Type B pancreatic cell (in vitro differentiated cells): ENCODE data around the gene IL21R. TPM values are rescaled to one million over a fixed set of nuclear protein-coding genes. Genes with fewer than 3 reads are reported as not detected.

Source experiments
- DNase-seq: peaks from one replicate; pipeline ENCODE4 v3.0.0; 2021; ENCODE audit warnings: mixed read lengths; ENCODE audit not compliant: unreplicated experiment; ENCODE audit errors: extremely low spot score
- H3K27ac Mint-ChIP-seq: 2 replicates; pipeline ENCODE4 v1.8.0; 2021; ENCODE audit warnings: mild to moderate bottlenecking, mixed read lengths
- H3K27me3 Mint-ChIP-seq: 2 replicates; pipeline ENCODE4 v1.8.0; 2021; ENCODE audit warnings: mixed read lengths
- H3K36me3 Mint-ChIP-seq: 2 replicates; pipeline ENCODE4 v1.8.0; 2021; ENCODE audit warnings: mixed read lengths
- H3K4me1 Mint-ChIP-seq: one replicate; pipeline ENCODE4 v1.8.0; 2021; ENCODE audit warnings: mixed read lengths; ENCODE audit not compliant: unreplicated experiment
- H3K4me3 Mint-ChIP-seq: 2 replicates; pipeline ENCODE4 v1.8.0; 2021; ENCODE audit warnings: mild to moderate bottlenecking, mixed read lengths
- H3K9me3 Mint-ChIP-seq: 2 replicates; pipeline ENCODE4 v1.8.0; 2021; ENCODE audit warnings: mixed read lengths
- total RNA-seq: library from RNA; stranded (reverse); gene quantifications from 2 replicates; pipeline ENCODE4 v1.2.1, GENCODE V29; 2021; ENCODE audit warnings: low replicate concordance
- TF ChIP-seq, protein P1 (sequence below): fragments of 200-600 bp; sonication (generic); conservative IDR thresholded peaks from 2 replicates; pipeline ENCODE4 v1.5.0; 2021; ENCODE audit warnings: antibody characterized with exemption, mild to moderate bottlenecking

The IL21R gene
- total RNA-seq, 1 donor from 2014 or later: 0.29 TPM

DNA sequence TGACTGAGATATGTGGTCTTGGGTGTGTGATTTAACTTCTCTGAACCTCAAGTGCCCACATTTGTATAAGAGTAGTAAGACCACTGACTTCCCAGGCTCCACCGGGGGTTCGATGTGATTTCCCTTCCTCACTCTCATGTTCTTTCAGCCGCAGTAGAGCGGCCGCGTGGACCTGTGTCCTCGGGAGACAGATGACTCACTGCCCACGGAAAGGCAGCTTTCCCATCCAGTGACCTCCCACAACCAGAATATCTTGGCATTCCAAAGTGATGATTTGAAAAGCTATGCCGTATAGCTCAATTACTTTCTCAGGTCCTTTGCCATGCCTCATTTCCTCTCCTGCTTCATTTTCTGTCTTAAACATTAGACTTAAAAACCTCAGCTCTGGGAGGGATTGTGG is 73.6 kb downstream of the IL21R start:
- H3K27ac Mint-ChIP-seq: no peak overlapping the region
- no peak overlapping the region for H3K4me3 Mint-ChIP-seq
- no peaks in the 10 kb centered on the region for H3K27me3 Mint-ChIP-seq
- H3K9me3 Mint-ChIP-seq: no peaks in the 10 kb centered on the region
- H3K36me3 Mint-ChIP-seq: peaks cover 42% of the 10 kb centered on the region
- no peaks in the 10 kb centered on the region for H3K4me1 Mint-ChIP-seq
- no peak for DNase-seq
- TF ChIP-seq, protein P1, sequence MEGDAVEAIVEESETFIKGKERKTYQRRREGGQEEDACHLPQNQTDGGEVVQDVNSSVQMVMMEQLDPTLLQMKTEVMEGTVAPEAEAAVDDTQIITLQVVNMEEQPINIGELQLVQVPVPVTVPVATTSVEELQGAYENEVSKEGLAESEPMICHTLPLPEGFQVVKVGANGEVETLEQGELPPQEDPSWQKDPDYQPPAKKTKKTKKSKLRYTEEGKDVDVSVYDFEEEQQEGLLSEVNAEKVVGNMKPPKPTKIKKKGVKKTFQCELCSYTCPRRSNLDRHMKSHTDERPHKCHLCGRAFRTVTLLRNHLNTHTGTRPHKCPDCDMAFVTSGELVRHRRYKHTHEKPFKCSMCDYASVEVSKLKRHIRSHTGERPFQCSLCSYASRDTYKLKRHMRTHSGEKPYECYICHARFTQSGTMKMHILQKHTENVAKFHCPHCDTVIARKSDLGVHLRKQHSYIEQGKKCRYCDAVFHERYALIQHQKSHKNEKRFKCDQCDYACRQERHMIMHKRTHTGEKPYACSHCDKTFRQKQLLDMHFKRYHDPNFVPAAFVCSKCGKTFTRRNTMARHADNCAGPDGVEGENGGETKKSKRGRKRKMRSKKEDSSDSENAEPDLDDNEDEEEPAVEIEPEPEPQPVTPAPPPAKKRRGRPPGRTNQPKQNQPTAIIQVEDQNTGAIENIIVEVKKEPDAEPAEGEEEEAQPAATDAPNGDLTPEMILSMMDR: no peak

DNA sequence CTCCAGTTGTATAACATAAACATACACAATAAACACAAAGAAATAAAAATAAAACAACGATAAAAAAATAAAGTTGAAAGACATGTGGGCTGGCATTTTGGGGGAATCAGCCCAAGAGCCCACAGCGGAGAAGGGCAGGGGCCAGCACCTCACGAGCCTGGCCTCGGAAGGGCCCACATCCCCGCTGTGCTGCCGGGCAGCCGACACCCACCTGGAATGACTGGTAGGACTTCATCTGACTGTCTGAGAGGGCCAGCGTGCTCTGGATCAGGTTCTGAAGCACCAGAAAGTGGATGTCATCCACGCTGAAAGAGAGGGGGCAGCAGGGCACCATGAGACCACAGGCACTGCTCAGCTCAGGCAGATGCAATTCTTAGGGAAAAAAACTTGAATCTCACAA is 74.3 kb downstream of the IL21R start:
- TF ChIP-seq, protein P1: no peak
- no peak for DNase-seq
- Mint-ChIP-seq H3K9me3 (no peaks in the 10 kb centered on the region), H3K27me3 (no peaks in the 10 kb centered on the region), H3K36me3 (peaks cover 36% of the 10 kb centered on the region), H3K27ac (no peak overlapping the region), H3K4me3 (no peak overlapping the region), H3K4me1 (no peaks in the 10 kb centered on the region)

DNA sequence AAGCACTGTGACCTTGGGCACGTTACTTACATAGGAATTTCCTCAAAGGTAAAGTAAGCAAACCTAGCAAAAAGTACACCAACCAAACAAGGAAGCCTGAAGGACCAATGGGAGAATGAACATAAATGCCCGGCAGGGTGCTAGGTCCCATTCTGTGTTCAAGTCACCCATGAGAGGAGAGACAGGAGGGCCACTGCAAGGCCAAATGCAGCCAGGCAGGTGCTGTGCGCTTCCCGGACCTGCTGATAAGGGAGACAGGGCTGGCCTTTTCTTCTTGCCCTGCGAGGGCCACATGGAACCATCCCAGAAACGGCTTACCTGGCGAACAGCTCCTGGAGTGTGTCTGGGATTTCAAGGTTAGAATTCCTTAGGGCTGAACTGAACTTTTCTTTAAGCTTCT is 78.8 kb downstream of the IL21R start:
- TF ChIP-seq, protein P1: no peak
- Mint-ChIP-seq H3K4me3 (no peak overlapping the region), H3K27ac (no peak overlapping the region), H3K27me3 (no peaks in the 10 kb centered on the region), H3K36me3 (peaks cover 33% of the 10 kb centered on the region), H3K9me3 (no peaks in the 10 kb centered on the region), H3K4me1 (no peaks in the 10 kb centered on the region)
- no peak for DNase-seq

DNA sequence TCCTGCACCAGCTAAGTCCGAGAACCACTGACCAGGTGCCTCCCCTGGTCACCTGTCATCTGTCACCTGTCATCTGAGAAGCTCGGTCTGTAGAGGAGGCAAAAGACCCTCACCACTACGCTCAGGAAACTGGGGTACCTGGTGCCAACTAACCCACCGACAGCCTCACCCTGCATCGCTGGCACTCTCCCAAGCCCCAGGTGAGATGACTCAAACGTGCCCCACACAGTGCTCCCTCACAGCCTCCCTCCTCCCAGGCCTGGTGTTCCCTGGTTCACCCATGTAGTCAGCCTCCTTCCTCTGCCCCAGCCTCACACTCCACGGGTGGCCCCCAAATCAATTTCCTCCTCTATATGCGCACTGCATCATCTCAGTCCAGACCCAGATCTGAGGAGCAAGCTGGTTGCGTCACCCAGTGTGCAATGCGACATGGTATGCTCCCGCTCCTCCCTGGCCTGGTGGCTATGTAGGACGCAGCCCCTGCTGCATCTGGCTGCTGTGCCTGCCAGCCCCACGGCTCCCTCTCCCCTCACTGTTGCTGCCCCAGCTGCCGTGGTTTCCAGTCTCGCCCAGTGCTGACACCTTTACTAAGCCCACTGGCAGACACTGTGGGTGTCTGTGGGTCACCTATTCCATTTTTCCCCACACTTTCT is 79.4 kb downstream of the IL21R start:
- no peak for DNase-seq
- H3K4me1 Mint-ChIP-seq: peaks cover 2% of the 10 kb centered on the region
- TF ChIP-seq, protein P1: no peak
- no peak overlapping the region for H3K4me3 Mint-ChIP-seq
- H3K9me3 Mint-ChIP-seq: no peaks in the 10 kb centered on the region
- H3K36me3 Mint-ChIP-seq: peaks cover 32% of the 10 kb centered on the region
- H3K27me3 Mint-ChIP-seq: no peaks in the 10 kb centered on the region
- peak overlapping the region; percentile 17 for H3K27ac Mint-ChIP-seq

DNA sequence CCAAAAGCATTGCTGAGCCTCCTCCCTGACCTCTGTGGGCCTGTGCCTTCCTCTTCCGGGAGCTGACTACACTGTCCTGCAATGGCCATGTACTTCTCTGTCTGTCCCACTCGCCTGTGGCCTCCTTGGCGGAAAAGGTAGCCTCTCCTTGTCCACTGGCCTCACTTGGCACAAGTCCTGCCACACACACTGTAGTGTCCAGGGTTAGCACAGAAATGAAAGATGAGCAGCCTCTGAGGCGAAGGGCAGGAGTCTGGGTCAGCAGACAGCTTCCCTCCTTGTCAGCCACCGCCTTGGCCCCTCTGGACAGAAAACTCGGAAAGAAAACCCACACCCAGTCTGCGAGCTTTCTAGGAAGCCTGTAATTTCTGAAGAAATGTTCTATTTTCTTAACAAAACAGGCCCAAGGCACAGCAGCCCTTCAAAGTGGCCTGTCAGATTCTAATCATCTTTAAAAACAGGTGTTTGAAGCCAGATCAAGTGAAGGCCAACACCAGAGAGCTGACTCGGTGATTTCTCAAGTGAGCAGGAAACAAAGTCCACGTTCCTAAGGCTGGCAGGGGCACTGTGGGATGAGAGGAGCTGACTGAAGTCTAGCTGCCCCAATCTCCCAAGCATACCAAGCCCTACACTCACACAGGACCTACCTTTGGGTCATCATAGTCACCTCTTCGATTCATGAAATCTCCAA is 80.6 kb downstream of the IL21R start:
- H3K36me3 Mint-ChIP-seq: peaks cover 37% of the 10 kb centered on the region
- peaks cover 4% of the 10 kb centered on the region for H3K4me1 Mint-ChIP-seq
- no peaks in the 10 kb centered on the region for H3K9me3 Mint-ChIP-seq
- no peak overlapping the region for H3K4me3 Mint-ChIP-seq
- TF ChIP-seq, protein P1: no peak
- DNase-seq: no peak
- no peak overlapping the region for H3K27ac Mint-ChIP-seq
- no peaks in the 10 kb centered on the region for H3K27me3 Mint-ChIP-seq
